Stomach (tissue), 4 donors: ENCODE results near the gene PRKCE.

ENCODE experiments used
- POLR2A ChIP-seq, 4 donors: fragments of 450-650 bp; IDR thresholded peaks; one replicate each; pipeline ENCODE4 v1.6.1; 2016; ENCODE audit warnings: antibody characterized with exemption in 4 of 4, control low read depth in 2 of 4, mild to moderate bottlenecking in 1 of 4, moderate library complexity in 1 of 4
- TF ChIP-seq, protein P1 (sequence below), 7 experiments: fragments of 450-650 bp in 4 of 7; fragments of 200-600 bp in 3 of 7; sonication (generic) in 3 of 7; IDR thresholded peaks; one replicate each; pipeline ENCODE4 v1.5.1; 2016 to 2019; ENCODE audit warnings: antibody characterized with exemption in 7 of 7, control low read depth in 2 of 7, mild to moderate bottlenecking in 1 of 7

DNA sequence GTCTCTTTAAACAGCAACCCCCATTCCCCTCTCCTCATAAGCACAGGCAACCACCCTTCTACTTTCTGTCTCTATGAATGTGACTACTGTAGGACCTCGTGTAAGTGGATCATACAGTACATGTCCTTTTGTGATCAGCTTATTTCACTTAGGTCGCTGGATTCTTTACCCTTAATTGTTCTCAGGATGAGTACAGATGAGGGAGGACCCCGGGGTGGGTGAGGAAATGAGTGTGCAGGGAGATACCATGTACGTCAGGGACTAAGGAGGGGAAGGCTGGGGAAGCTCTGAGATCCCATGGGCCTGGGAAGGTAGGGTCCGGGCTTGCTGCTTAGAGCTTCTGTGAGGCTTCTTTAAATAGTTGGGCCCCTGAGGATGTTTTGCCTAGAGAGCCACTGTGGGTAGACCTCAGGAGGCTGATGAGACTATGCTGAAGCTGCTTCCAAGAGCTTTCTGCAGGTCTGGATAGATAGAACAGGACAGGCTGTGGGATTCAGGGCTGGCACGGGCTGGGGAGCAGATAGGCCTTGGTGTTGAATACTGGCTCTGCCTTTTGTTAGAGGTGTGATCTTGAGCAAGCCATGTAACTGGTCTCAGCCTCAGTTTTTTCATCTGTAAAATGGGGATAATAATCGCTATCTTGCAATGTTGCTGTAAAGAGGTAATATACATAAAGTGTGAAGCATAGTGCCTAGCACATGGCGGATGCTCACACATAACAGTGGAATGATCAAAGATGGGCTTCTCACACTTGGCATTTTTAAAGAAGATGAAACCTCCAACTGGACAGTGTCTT is 155.3 kb downstream of the PRKCE start:
- TF ChIP-seq, protein P1, sequence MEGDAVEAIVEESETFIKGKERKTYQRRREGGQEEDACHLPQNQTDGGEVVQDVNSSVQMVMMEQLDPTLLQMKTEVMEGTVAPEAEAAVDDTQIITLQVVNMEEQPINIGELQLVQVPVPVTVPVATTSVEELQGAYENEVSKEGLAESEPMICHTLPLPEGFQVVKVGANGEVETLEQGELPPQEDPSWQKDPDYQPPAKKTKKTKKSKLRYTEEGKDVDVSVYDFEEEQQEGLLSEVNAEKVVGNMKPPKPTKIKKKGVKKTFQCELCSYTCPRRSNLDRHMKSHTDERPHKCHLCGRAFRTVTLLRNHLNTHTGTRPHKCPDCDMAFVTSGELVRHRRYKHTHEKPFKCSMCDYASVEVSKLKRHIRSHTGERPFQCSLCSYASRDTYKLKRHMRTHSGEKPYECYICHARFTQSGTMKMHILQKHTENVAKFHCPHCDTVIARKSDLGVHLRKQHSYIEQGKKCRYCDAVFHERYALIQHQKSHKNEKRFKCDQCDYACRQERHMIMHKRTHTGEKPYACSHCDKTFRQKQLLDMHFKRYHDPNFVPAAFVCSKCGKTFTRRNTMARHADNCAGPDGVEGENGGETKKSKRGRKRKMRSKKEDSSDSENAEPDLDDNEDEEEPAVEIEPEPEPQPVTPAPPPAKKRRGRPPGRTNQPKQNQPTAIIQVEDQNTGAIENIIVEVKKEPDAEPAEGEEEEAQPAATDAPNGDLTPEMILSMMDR (IDR thresholded peaks at IDR 0.05) = no peak
- no peak for TF ChIP-seq POLR2A (IDR thresholded peaks at IDR 0.05)
